Measurements from ENCODE around the gene PCBD1.
A peak's percentile ranks its signal among the peaks of the same experiment; 100 is the strongest.

GRCh38 chr10:70880077-70880534, 8.3 kb downstream of the PCBD1 start:
- TF ChIP-seq CTCF (IDR thresholded peaks at IDR 0.05): peak; percentile 88
- no peak for TF ChIP-seq EZH2 (IDR thresholded peaks at IDR 0.05; ENCODE audit: borderline replicate concordance, insufficient read depth, low read depth, low read length, poor library complexity, severe bottlenecking)
